Thyroid gland (tissue), 4 donors: Measurements from ENCODE around the gene PPID. TPM values are rescaled to one million over a fixed set of nuclear protein-coding genes. Genes with fewer than 3 reads are reported as not detected.
"Not testable (repeated sequence)": the region's sequence is repeated elsewhere in the genome, so short reads cannot be mapped to it uniquely, and the experiment has no call there.

Source experiments
- DNase-seq, 2 donors: peaks; one replicate each; pipeline ENCODE4 v3.0.0-alpha.2; 2019
- H3K27ac ChIP-seq, 3 donors: fragments of 200-600 bp; sonication (generic); 1 replicate in 2 of 3; 2 replicates in 1 of 3; pipeline ENCODE4 v1.5.1; 2016 to 2019; ENCODE audit warnings: mild to moderate bottlenecking in 1 of 3, moderate library complexity in 1 of 3
- H3K27me3 ChIP-seq: fragments of 200-600 bp; sonication (generic); one replicate; pipeline ENCODE4 v1.5.1; 2019
- H3K36me3 ChIP-seq, 2 donors: fragments of 200-600 bp; sonication (generic); one replicate each; pipeline ENCODE4 v1.5.1; 2016 to 2019
- H3K4me1 ChIP-seq, 2 donors: fragments of 200-600 bp; sonication (generic); one replicate each; pipeline ENCODE4 v1.5.1; 2017 to 2019
- H3K4me3 ChIP-seq, 3 donors: fragments of 200-600 bp; sonication (generic); replicated peaks in 1 of 3; 1 replicate in 2 of 3; 2 replicates in 1 of 3; pipeline ENCODE4 v1.5.1; 2016; ENCODE audit warnings: mild to moderate bottlenecking in 1 of 3
- H3K9me3 ChIP-seq: fragments of 200-600 bp; sonication (generic); one replicate; pipeline ENCODE4 v1.5.1; 2017
- CTCF ChIP-seq, 6 experiments: fragments of 200-600 bp in 3 of 6; fragments of 450-650 bp in 3 of 6; sonication (generic) in 3 of 6; IDR thresholded peaks; one replicate each; pipeline ENCODE4 v1.5.1; 2016 to 2019; ENCODE audit warnings: antibody characterized with exemption in 6 of 6, mild to moderate bottlenecking in 2 of 6, inconsistent platforms in 1 of 6, moderate library complexity in 1 of 6
- POLR2A ChIP-seq, 2 donors: fragments of 450-650 bp; IDR thresholded peaks; one replicate each; pipeline ENCODE4 v1.6.1; 2017; ENCODE audit warnings: antibody characterized with exemption in 2 of 2, mild to moderate bottlenecking in 2 of 2, moderate library complexity in 1 of 2
- WGBS, 2 donors: methylation state at CpG; one replicate each; pipeline ENCODE4 v1.1.5; 2017; 5-methylcytosine and 5-hydroxymethylcytosine counted together
- intact Hi-C: fragments of 100-400 bp; cut with DNase I; formaldehyde crosslinking; loops from one replicate; pipeline ENCODE4 v1.15.1; 2023
- total RNA-seq, 4 donors: library from RNA; depleted of rRNA; stranded (reverse); fragments of >200 nt; gene quantifications; one replicate each; pipeline ENCODE4 v1.2.3, GENCODE V29; 2016

PPID gene
- total RNA-seq, 4 donors from 2014 or later: 6.8 to 24.4 (median 19.9) TPM

DNA sequence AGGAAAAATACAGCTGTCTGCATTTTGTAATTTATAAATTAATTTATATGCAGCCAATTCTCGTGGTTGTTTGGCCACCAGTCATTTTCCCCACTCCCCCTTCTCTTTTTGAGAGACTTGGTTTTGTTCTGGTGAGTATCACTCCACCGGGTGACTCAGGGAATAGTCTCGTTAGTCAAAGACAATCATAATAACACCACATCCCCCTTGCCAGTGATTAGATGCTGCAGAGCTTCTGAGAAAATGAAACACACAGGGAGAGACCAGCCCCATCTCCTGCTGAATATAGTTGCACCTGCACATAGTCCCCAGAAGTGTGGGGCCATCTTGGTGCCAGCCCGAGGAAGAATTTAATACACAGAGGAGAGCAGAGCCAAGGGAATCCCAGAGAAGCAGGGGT is 37.7 kb upstream of the PPID start:
- H3K4me3 ChIP-seq: no peak overlapping the region
- H3K27me3 ChIP-seq: no peaks in the 10 kb centered on the region
- no peaks in the 10 kb centered on the region for H3K9me3 ChIP-seq
- no peak for DNase-seq
- peaks cover 9 to 14% of the 10 kb centered on the region in 2 donors for H3K4me1 ChIP-seq
- WGBS, 2 donors: 64 to 72% methylated on average over 4 of the region's 4 CpGs
- intact Hi-C loops: no loop called here
- no peaks in the 10 kb centered on the region for H3K36me3 ChIP-seq
- peak overlapping the region; percentile 3 to 49 (median 45) for H3K27ac ChIP-seq
- no peak for TF ChIP-seq POLR2A (IDR thresholded peaks at IDR 0.05)
- no peak for TF ChIP-seq CTCF (IDR thresholded peaks at IDR 0.05)

DNA sequence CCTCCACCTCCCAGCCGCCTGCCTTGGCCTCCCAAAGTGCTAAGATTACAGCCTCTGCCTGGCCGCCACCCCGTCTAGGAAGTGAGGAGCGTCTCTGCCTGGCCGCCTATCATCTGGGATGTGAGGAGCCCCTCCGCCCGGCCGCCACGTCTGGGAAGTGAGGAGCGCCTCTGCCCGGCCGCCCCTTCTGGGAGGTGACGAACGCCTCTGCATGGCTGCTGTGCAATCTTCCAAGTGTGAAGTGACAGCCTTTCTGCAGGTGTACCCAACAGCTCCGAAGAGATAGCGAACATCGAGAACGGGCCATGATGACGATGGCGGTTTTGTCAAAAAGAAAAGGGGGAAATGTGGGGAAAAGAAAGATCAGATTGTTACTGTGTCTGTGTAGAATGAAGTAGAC is 36.3 kb upstream of the PPID start:
- 96 to 98% methylated on average over 15 to 18 of the region's 20 CpGs for WGBS, 2 donors
- peaks cover 9 to 16% of the 10 kb centered on the region in 2 donors for H3K4me1 ChIP-seq
- H3K27me3 ChIP-seq, H3K36me3 ChIP-seq, H3K27ac ChIP-seq, intact Hi-C loops, H3K4me3 ChIP-seq, H3K9me3 ChIP-seq, DNase-seq: not testable (repeated sequence)

- no peaks in the 10 kb centered on the region for H3K9me3 ChIP-seq
- H3K27ac ChIP-seq: peak overlapping the region in 2 of 3 donors; percentile 20 to 28
- no peak overlapping the region for H3K4me3 ChIP-seq
- 95 to 96% methylated on average over 4 of the region's 4 CpGs for WGBS, 2 donors
- no peaks in the 10 kb centered on the region for H3K27me3 ChIP-seq
- no peaks in the 10 kb centered on the region for H3K36me3 ChIP-seq
- TF ChIP-seq POLR2A (IDR thresholded peaks at IDR 0.05) (no peak), CTCF (IDR thresholded peaks at IDR 0.05) (no peak)
- DNase-seq: no peak
- intact Hi-C loops: no loop called here
- peaks cover 9 to 16% of the 10 kb centered on the region in 2 donors for H3K4me1 ChIP-seq
Measured at GRCh38 chr4:158758703-158759102, 35.5 kb upstream of the PPID start.

DNA sequence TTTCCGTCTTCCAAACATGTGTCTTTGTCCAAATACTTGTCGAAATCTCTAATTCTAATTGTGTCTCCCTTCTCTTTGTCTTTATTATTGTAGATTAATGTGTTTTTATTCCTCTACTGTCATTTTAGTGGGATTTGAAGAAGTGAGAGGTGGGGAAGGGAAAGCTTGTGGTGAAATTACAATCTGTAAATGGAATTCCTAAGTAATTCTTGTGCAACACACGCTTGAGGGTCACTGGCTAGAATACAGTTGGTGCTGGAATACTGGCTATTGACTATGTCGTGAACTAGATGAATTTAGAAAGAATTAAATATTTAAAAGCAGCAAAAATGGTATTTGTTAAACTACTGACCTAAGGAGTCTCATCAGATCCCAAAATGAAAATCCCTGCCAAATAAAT is 34.9 kb upstream of the PPID start:
- no peak for DNase-seq
- H3K4me1 ChIP-seq: peaks cover 9 to 16% of the 10 kb centered on the region in 2 donors
- no peaks in the 10 kb centered on the region for H3K27me3 ChIP-seq
- 72 to 73% methylated on average over 4 of the region's 4 CpGs for WGBS, 2 donors
- no peak overlapping the region for H3K4me3 ChIP-seq
- H3K27ac ChIP-seq: no peak overlapping the region
- no peaks in the 10 kb centered on the region for H3K36me3 ChIP-seq
- H3K9me3 ChIP-seq: no peaks in the 10 kb centered on the region
- TF ChIP-seq CTCF (IDR thresholded peaks at IDR 0.05) (no peak), POLR2A (IDR thresholded peaks at IDR 0.05) (no peak)
- intact Hi-C loops: no loop called here

GRCh38 chr4:158756588-158756987 is 33.4 kb upstream of the PPID start:
- H3K36me3 ChIP-seq: no peaks in the 10 kb centered on the region
- H3K4me3 ChIP-seq: no peak overlapping the region
- no peak for DNase-seq
- H3K27me3 ChIP-seq: no peaks in the 10 kb centered on the region
- H3K9me3 ChIP-seq: no peaks in the 10 kb centered on the region
- intact Hi-C loops: no loop called here
- no peak for TF ChIP-seq POLR2A (IDR thresholded peaks at IDR 0.05)
- no peak for TF ChIP-seq CTCF (IDR thresholded peaks at IDR 0.05)
- H3K4me1 ChIP-seq: peaks cover 9 to 16% of the 10 kb centered on the region in 2 donors
- peak overlapping the region; percentile 26 to 56 (median 32) for H3K27ac ChIP-seq

DNA sequence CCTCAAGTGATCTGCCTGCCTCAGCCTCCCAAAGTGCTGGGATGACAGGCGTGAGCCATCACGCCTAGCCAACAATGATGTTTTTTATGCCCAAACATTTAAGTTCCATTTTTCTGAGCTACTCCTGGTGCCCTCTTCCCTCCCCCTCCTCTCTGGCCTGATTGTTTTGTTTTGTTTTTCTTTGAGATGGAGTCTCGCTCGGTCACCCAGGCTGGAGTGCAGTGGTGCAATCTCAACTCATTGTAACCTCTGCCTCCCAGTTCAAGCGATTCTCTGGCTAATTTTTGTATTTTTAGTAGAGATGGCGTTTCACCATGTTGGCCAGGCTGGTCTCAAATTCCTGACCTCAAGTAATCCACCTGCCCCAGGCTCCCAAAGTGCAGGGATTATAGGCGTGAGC is 32.6 kb upstream of the PPID start:
- WGBS, 2 donors: 34 to 44% methylated on average over 7 of the region's 7 CpGs
- H3K27me3 ChIP-seq, H3K4me3 ChIP-seq, H3K36me3 ChIP-seq, intact Hi-C loops, H3K9me3 ChIP-seq: not testable (repeated sequence)
- peaks cover 6 to 13% of the 10 kb centered on the region in 2 donors for H3K4me1 ChIP-seq
- H3K27ac ChIP-seq: peak overlapping the region; percentile 26 to 56 (median 32)
- peak; percentile 68 to 72 for DNase-seq
